ENCODE results near the gene PPP1R16B. TPM values are rescaled to one million over a fixed set of nuclear protein-coding genes. Genes with fewer than 3 reads are reported as not detected.

The PPP1R16B gene
- total and polyA plus RNA-seq, 2 experiments from 2014 or later = 0.15 TPM; not detected in 1

GRCh38 chr20:38931984-38932383 is 126.5 kb downstream of the PPP1R16B start:
- Histone ChIP-seq H3K4me3 (no peak overlapping the region), H3K36me3 (no peaks in the 10 kb centered on the region), H3K9me3 (ENCODE audit: low read depth) (no peaks in the 10 kb centered on the region), H3K4me1 (ENCODE audit: low read depth) (no peaks in the 10 kb centered on the region), H3K27me3 (no peaks in the 10 kb centered on the region), H3K27ac (no peak overlapping the region)
- TF ChIP-seq CTCF (IDR thresholded peaks at IDR 0.05; ENCODE audit: low read depth, low read length) = no peak
- no peak for DNase-seq (ENCODE audit: low read depth in 1 of 2, low spot score in 1 of 2)

- Histone ChIP-seq H3K4me1 (ENCODE audit: low read depth) (no peaks in the 10 kb centered on the region), H3K9me3 (ENCODE audit: low read depth) (no peaks in the 10 kb centered on the region), H3K36me3 (no peaks in the 10 kb centered on the region), H3K4me3 (no peak overlapping the region), H3K27me3 (no peaks in the 10 kb centered on the region), H3K27ac (no peak overlapping the region)
- peak in 1 of 2 donors; percentile 92 for DNase-seq (ENCODE audit: low read depth in 1 of 2, low spot score in 1 of 2)
- no peak for TF ChIP-seq CTCF (IDR thresholded peaks at IDR 0.05; ENCODE audit: low read depth, low read length)
These were observed 127.1 kb downstream of the PPP1R16B start for GRCh38 chr20:38932457-38933120.

- DNase-seq (ENCODE audit: low read depth in 1 of 2, low spot score in 1 of 2) = no peak
- TF ChIP-seq CTCF (IDR thresholded peaks at IDR 0.05; ENCODE audit: low read depth, low read length) = no peak
- H3K36me3 ChIP-seq = no peaks in the 10 kb centered on the region
- no peak overlapping the region for H3K4me3 ChIP-seq
- no peaks in the 10 kb centered on the region for H3K9me3 ChIP-seq (ENCODE audit: low read depth)
- H3K27me3 ChIP-seq = no peaks in the 10 kb centered on the region
- no peak overlapping the region for H3K27ac ChIP-seq
- no peaks in the 10 kb centered on the region for H3K4me1 ChIP-seq (ENCODE audit: low read depth)
These were observed 129.0 kb downstream of the PPP1R16B start for GRCh38 chr20:38934530-38934929.

GRCh38 chr20:38935285-38935684 is 129.8 kb downstream of the PPP1R16B start:
- TF ChIP-seq CTCF (IDR thresholded peaks at IDR 0.05; ENCODE audit: low read depth, low read length) = peak; percentile 21
- Histone ChIP-seq H3K4me3 (no peak overlapping the region), H3K4me1 (ENCODE audit: low read depth) (no peaks in the 10 kb centered on the region), H3K27ac (no peak overlapping the region), H3K9me3 (ENCODE audit: low read depth) (no peaks in the 10 kb centered on the region), H3K36me3 (no peaks in the 10 kb centered on the region), H3K27me3 (no peaks in the 10 kb centered on the region)
- peak in 1 of 2 donors; percentile 47 for DNase-seq (ENCODE audit: low read depth in 1 of 2, low spot score in 1 of 2)

GRCh38 chr20:38935967-38936407 is 130.5 kb downstream of the PPP1R16B start:
- Histone ChIP-seq H3K4me3 (no peak overlapping the region), H3K9me3 (ENCODE audit: low read depth) (no peaks in the 10 kb centered on the region), H3K27me3 (no peaks in the 10 kb centered on the region), H3K36me3 (no peaks in the 10 kb centered on the region), H3K27ac (no peak overlapping the region), H3K4me1 (ENCODE audit: low read depth) (no peaks in the 10 kb centered on the region)
- DNase-seq (ENCODE audit: low read depth in 1 of 2, low spot score in 1 of 2) = peak in 1 of 2 donors; percentile 35
- no peak for TF ChIP-seq CTCF (IDR thresholded peaks at IDR 0.05; ENCODE audit: low read depth, low read length)

All from cardiac muscle cell (in vitro differentiated cells and primary cell).